Breast epithelium (tissue), 3 donors: ENCODE data around the gene PGAM4.

Source experiments
- POLR2AphosphoS5 ChIP-seq, 3 donors: sonication (generic); formaldehyde crosslinking; IDR thresholded peaks; one replicate each; pipeline ENCODE4 v1.6.1; 2017; ENCODE audit warnings: antibody characterized with exemption in 3 of 3
- TF ChIP-seq, protein P1 (sequence below), 3 donors: fragments of 450-650 bp; IDR thresholded peaks; one replicate each; pipeline ENCODE4 v1.5.1; 2016 to 2017; ENCODE audit warnings: antibody characterized with exemption in 3 of 3, mild to moderate bottlenecking in 3 of 3, moderate library complexity in 3 of 3

DNA sequence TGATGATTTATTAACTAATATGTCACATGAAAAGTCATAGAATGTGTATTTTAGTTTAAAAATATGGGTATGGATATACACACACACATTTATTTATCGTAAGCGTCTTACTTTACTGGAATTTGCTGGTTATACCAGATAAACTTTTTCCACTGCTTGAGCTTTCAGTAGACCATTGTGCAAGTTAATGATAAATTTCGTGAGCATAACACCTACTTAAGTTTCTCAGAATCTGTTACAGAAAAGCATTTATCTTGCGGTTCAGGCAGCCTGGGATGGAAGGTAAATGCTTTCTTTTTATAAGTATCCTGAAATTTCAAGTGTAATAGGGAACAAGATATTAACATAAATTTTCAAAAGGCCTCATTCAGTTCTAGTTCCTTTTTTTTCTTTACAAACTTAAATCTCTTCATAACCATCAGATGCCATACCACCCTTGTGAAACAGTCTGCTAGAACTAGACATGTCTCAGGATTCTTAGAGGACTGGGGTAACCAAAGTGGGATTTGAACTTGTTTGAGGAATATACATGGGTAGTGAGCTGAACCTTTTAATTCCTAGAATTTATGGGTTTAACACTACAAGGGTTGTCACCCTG is 31.3 kb downstream of the PGAM4 start:
- TF ChIP-seq, protein P1, sequence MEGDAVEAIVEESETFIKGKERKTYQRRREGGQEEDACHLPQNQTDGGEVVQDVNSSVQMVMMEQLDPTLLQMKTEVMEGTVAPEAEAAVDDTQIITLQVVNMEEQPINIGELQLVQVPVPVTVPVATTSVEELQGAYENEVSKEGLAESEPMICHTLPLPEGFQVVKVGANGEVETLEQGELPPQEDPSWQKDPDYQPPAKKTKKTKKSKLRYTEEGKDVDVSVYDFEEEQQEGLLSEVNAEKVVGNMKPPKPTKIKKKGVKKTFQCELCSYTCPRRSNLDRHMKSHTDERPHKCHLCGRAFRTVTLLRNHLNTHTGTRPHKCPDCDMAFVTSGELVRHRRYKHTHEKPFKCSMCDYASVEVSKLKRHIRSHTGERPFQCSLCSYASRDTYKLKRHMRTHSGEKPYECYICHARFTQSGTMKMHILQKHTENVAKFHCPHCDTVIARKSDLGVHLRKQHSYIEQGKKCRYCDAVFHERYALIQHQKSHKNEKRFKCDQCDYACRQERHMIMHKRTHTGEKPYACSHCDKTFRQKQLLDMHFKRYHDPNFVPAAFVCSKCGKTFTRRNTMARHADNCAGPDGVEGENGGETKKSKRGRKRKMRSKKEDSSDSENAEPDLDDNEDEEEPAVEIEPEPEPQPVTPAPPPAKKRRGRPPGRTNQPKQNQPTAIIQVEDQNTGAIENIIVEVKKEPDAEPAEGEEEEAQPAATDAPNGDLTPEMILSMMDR (IDR thresholded peaks at IDR 0.05), result no peak
- no peak for TF ChIP-seq POLR2AphosphoS5 (IDR thresholded peaks at IDR 0.05)
